DND-41 (cell line): ENCODE data around the gene ZNF580.
A peak's percentile ranks its signal among the peaks of the same experiment; 100 is the strongest.

Experiments
- ATAC-seq: fragments of 200-7000 bp; cut with Tn5 transposase; 3 replicates; pipeline ENCODE4 v1.9.1; 2021; ENCODE audit warnings: low read depth; ENCODE audit not compliant: insufficient read depth
- DNase-seq: peaks from one replicate; pipeline ENCODE4 v3.0.0-alpha.2; 2020
- H2AFZ ChIP-seq: 2 replicates; pipeline ENCODE4 v1.6.0; 2012; ENCODE audit warnings: low read depth, low read length
- H3K27ac ChIP-seq: 2 replicates; pipeline ENCODE4 v1.5.1; 2012; ENCODE audit warnings: low read length, inconsistent platforms
- H3K27me3 ChIP-seq: fragments of 200-600 bp; sonication (generic); 2 replicates; pipeline ENCODE4 v1.6.0; 2012; ENCODE audit warnings: low read length, mild to moderate bottlenecking, inconsistent platforms; ENCODE audit not compliant: insufficient read depth, poor library complexity
- H3K36me3 ChIP-seq: 2 replicates; pipeline ENCODE4 v1.5.1; 2012; ENCODE audit warnings: low read length, inconsistent platforms; ENCODE audit not compliant: insufficient read depth
- H3K4me1 ChIP-seq: 2 replicates; pipeline ENCODE4 v1.5.1; 2012; ENCODE audit warnings: mild to moderate bottlenecking, low read length; ENCODE audit not compliant: insufficient read depth
- H3K4me2 ChIP-seq: 2 replicates; pipeline ENCODE4 v1.6.0; 2012; ENCODE audit warnings: mild to moderate bottlenecking, moderate library complexity, low read length, inconsistent platforms; ENCODE audit not compliant: insufficient read depth
- H3K4me3 ChIP-seq, 2 experiments: fragments of 200-600 bp in 1 of 2; shearing (Covaris generic) in 1 of 2; 2 replicates each; pipeline ENCODE4 v1.5.1; 2012 to 2016; ENCODE audit warnings: inconsistent platforms in 2 of 2, low read length in 2 of 2, mild to moderate bottlenecking in 2 of 2, low read depth in 1 of 2, moderate library complexity in 1 of 2
- H3K79me2 ChIP-seq: 2 replicates; pipeline ENCODE4 v1.6.0; 2012; ENCODE audit warnings: low read length, inconsistent platforms; ENCODE audit not compliant: insufficient read depth
- H3K9ac ChIP-seq: 2 replicates; pipeline ENCODE4 v1.6.0; 2012; ENCODE audit warnings: low read depth, mild to moderate bottlenecking, inconsistent platforms, low read length, moderate library complexity
- H3K9me3 ChIP-seq: 2 replicates; pipeline ENCODE4 v1.5.1; 2012; ENCODE audit warnings: low read length, moderate library complexity, mild to moderate bottlenecking, inconsistent platforms; ENCODE audit not compliant: insufficient read depth, severe bottlenecking
- H4K20me1 ChIP-seq: 2 replicates; pipeline ENCODE4 v1.6.0; 2012; ENCODE audit warnings: low read length; ENCODE audit not compliant: insufficient read depth
- CTCF ChIP-seq: IDR thresholded peaks from 2 replicates; pipeline ENCODE4 v1.5.1; 2012; ENCODE audit warnings: borderline replicate concordance, low read length, moderate library complexity, mild to moderate bottlenecking; ENCODE audit not compliant: poor library complexity, severe bottlenecking; ENCODE audit errors: extremely low read depth
- EZH2 ChIP-seq: IDR thresholded peaks from 3 replicates; pipeline ENCODE4 v1.6.1; 2012; ENCODE audit warnings: borderline replicate concordance, low read depth, mild to moderate bottlenecking, moderate library complexity, low read length, inconsistent platforms; ENCODE audit not compliant: severe bottlenecking

The ZNF580 gene

GRCh38 chr19:55625004-55625326 lies 15.8 kb upstream of the ZNF580 start:
- Histone ChIP-seq H3K9ac (peak overlapping the region; percentile 61), H2AFZ (peak overlapping the region; percentile 99), H3K27me3 (no peaks in the 10 kb centered on the region), H3K4me3 (peak overlapping the region; percentile 25 to 79; a peak in 3 of 4 replicates), H3K36me3 (peaks cover 8% of the 10 kb centered on the region), H4K20me1 (no peaks in the 10 kb centered on the region), H3K4me2 (peak overlapping the region; percentile 98), H3K4me1 (peaks cover 28% of the 10 kb centered on the region), H3K27ac (peak overlapping the region; percentile 76), H3K9me3 (no peaks in the 10 kb centered on the region), H3K79me2 (no peaks in the 10 kb centered on the region)
- ATAC-seq = no peak
- no peak for TF ChIP-seq EZH2
- TF ChIP-seq CTCF = no peak
- DNase-seq = no peak

- Histone ChIP-seq H3K27ac (no peak overlapping the region), H3K4me3 (no peak overlapping the region), H4K20me1 (no peaks in the 10 kb centered on the region), H3K27me3 (no peaks in the 10 kb centered on the region), H3K36me3 (peaks cover under 1% of the 10 kb centered on the region; the same call in 1 of the 2 replicates), H3K79me2 (no peaks in the 10 kb centered on the region), H3K4me1 (peaks cover 19% of the 10 kb centered on the region), H3K9ac (no peak overlapping the region), H2AFZ (no peak overlapping the region), H3K4me2 (no peak overlapping the region), H3K9me3 (no peaks in the 10 kb centered on the region)
- no peak for ATAC-seq
- TF ChIP-seq EZH2 (no peak), CTCF (no peak)
- no peak for DNase-seq
Measured at GRCh38 chr19:55626350-55626749, 14.5 kb upstream of the ZNF580 start.

- Histone ChIP-seq H3K4me1 (peaks cover 36% of the 10 kb centered on the region), H3K27ac (peak overlapping the region; percentile 56; the same call in 1 of the 2 replicates), H3K9me3 (no peaks in the 10 kb centered on the region), H3K27me3 (no peaks in the 10 kb centered on the region), H3K4me2 (no peak overlapping the region), H3K79me2 (peaks cover 31% of the 10 kb centered on the region), H2AFZ (peak overlapping the region; percentile 84), H3K36me3 (no peaks in the 10 kb centered on the region; the same call in 1 of the 2 replicates), H3K9ac (no peak overlapping the region), H4K20me1 (peaks cover 15% of the 10 kb centered on the region), H3K4me3 (no peak overlapping the region)
- ATAC-seq (peak; percentile 67), DNase-seq (peak; percentile 91)
- TF ChIP-seq CTCF = peak; percentile 95
- TF ChIP-seq EZH2 = no peak
Measured at GRCh38 chr19:55632463-55632834, 8.4 kb upstream of the ZNF580 start.

- H3K4me3 ChIP-seq = peak overlapping the region in 1 of 2 experiments; percentile 87; a peak in 2 of 4 replicates
- TF ChIP-seq EZH2 (no peak), CTCF (no peak)
- peaks cover 50% of the 10 kb centered on the region for H3K4me1 ChIP-seq
- peak overlapping the region; percentile 84 for H2AFZ ChIP-seq
- peaks cover 15% of the 10 kb centered on the region for H4K20me1 ChIP-seq
- H3K4me2 ChIP-seq = peak overlapping the region; percentile 94
- peaks cover 3% of the 10 kb centered on the region for H3K36me3 ChIP-seq
- peak overlapping the region; percentile 89 for H3K9ac ChIP-seq
- no peaks in the 10 kb centered on the region for H3K9me3 ChIP-seq
- no peaks in the 10 kb centered on the region for H3K27me3 ChIP-seq
- H3K79me2 ChIP-seq = peaks cover 44% of the 10 kb centered on the region
- DNase-seq = no peak
- ATAC-seq = no peak
- H3K27ac ChIP-seq = peak overlapping the region; percentile 91
Measured at GRCh38 chr19:55633861-55634260, 6.9 kb upstream of the ZNF580 start.
